ENCODE measurements around the gene TEX48.

Gene TEX48, protein sequence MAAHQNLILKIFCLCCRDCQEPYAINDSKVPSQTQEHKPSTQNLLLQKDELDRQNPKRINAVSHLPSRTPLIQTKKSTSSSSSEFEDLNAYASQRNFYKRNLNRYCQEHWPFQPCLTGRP

DNA sequence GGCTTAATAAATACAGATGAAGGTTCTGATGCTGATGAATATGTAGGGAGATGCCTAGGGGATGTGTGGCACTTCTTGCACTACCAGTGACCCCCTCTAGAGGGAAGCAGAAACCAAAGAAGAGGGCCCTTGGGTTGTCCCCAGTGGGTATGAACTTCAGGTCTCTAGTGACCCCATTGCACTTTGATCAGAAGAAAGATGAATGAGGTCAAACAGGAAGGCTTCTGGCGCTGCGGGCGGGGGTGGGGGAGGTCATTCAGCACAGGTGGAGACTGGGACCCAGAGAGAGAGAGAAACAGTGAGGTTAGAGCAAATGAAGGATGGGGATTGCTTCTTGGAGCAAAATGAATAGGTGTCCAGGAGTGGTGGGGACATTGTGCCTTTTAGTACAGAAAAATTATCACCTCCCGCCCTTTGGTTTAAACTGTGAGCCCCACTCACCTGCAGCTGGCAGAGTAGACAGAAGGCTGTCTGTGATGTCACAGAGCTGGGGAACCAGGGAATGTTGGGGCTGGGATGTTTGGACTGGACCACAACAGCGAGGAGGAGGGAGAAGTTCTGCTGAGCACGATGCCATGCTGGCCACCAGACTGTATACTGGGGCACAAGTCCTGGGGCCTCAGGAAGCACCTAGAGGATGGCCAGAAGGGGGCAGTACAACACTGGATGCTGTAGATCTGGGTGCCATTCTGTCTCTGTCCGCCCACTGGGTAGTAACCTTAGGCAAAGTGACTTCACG, at the start of gene TEX48:
TEX48 (minus strand) TSS at position 599 of the 739 bp plus-strand sequence. CDS start 10,469 bp downstream, outside the sequence.
- peak; percentile 73 to 77 for DNase-seq

DNA sequence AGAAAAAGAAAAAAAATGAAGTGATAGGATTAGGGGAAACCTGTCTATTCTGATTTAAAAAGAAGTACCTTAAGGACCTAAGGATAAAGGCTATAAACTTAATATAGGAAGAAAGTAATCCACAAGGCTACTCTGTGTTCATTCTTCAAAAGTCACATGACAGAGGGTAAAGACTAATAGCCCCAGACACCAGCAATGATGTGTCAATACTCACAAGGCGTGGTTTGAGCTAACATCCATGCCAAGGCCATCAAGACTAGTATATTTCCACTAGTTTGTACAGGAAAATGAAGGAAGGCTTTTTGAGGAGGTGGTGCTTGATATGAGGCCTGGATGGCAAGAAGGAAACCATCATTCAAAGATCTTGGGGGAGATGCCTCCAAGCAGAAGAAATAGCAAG, 49.7 kb upstream of the TEX48 start:
- no peak for DNase-seq

DNA sequence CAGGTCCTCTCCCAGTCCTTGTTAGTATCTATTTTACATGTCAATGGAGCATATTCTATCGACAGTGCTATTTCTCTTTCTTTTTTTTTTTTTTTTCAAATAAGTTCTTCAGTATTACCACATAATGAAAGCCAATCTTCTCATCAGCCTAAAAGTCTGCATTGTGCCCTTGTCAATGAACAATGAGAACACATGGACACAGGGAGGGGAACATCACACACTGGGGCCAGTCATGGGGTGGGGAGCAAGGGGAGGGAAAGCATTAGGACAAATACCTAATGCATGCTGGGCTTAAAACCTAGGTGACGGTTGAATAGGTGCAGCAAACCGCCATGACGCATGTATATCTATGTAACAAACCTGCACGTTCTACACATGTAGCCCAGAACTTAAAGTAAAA, 47.7 kb upstream of the TEX48 start:
- DNase-seq: no peak

- DNase-seq: no peak
Observed at GRCh38 chr9:114725930-114726329, 43.9 kb upstream of the TEX48 start.

GRCh38 chr9:114724744-114725143, 42.8 kb upstream of the TEX48 start:
- no peak for DNase-seq

DNA sequence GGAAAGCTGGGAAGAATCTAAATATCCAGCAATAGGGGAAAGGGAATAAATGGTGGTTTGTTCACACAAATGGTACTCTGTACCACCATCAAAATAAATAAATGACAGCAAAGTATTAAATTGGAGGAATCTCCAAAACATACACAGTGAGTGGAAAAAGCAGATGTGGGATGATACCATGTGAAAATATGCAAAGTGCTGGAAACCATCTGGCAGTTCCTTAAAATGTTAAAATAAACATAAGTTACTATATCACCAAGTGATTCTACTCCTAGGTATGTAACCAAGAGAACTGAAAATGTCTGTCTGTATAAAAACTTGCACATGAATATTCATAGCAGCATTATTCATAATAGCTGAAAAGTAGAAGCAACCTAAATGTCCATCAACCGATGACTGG, 41.9 kb upstream of the TEX48 start:
- no peak for DNase-seq

DNA sequence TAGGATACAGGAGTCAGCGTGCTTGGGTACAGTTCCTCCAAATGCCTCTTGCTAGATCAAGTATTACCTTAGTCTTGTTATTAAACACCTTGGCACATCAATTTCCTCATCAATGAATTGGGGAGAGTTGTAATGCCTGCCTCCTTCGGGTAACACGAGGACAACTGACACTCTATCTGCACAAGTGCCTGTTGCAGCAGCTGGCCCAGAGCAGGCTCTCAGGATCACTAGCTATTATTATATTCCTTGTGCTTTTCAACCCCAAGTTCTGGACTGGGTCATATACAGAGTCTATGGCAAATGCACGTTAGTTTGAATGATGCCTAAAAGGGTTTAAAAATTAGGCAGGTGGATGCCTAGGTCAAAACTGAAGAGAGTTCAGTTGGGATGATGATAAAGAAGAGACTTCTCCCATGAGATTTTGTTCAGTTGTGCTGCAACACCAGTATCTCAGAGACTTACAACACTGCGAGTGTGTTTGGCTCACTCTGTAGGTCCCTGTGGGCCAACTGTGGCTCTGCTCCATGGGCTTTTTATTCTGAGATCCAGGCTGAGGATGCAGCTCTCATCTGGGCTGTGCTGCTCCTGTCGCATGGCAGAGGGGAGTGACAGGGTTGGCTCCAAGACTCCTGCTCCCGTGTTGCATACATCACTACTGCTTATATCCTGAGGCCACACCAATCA, 41.1 kb upstream of the TEX48 start:
- DNase-seq: no peak

GRCh38 chr9:114722081-114722621, 40.2 kb upstream of the TEX48 start:
- DNase-seq: no peak

DNA sequence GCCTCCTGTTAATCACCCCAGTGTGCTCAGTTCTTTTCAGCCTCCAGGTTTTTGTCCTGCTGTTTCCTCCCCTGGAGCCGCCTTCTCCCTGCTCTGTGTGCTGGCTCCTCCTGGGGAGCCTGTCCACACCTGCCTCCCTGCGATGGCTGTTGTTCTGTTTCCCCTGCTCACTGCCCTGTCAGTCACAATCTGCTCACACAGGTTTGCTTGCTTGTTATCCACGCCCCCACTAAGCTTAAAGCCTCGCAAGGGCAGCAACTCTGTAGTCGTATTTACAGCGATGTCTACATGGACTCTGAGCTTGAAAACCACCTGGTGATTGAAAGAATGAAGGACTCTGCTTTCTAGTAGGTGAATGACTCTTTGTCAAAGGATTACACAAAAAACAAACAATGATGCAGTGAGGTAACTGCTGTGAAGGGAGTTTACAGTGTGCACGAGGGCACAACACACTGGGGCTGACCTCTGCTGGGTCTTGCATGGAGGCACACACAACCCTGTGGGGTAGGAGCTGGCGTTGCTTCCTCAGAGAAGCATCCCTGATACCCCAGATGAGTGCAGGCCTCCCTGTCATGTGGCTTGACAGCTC, 39.6 kb upstream of the TEX48 start:
- no peak for DNase-seq

DNA sequence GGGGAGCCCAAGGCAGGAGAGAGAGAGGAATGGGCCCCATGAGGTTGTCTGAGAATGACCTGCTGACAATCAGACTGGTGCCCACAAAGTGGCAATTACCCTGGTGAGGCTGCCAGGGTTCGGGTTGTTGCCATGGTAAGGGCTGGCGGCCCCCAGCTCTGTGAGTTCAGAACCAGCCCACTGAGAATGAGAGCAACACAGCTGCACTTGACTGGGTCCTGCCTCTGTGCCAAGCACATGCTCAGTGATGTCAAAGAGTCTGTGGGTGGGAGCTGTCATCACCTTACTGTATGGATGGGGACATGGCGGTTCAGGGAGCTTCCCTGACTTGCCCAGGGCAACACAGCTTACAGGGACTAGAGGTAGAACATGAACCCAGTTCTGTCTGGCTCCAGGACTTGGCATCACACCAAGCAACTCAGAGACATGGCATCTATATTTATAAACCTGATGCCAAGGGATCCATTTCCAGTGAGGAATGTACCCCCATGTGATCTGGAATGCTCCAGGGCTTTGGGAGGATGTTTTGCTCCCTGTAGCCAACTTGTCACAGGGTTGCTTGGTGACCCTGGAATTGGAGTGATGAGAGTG, 38.2 kb upstream of the TEX48 start:
- peak in 1 of 2 experiments; percentile 7 for DNase-seq

- DNase-seq: no peak
Observed at GRCh38 chr9:114719290-114719689, 37.3 kb upstream of the TEX48 start.

- peak; percentile 78 to 83 for DNase-seq
Observed at GRCh38 chr9:114718801-114719221, 36.8 kb upstream of the TEX48 start.

- no peak for DNase-seq
Observed at GRCh38 chr9:114717908-114718486, 36.0 kb upstream of the TEX48 start.

DNA sequence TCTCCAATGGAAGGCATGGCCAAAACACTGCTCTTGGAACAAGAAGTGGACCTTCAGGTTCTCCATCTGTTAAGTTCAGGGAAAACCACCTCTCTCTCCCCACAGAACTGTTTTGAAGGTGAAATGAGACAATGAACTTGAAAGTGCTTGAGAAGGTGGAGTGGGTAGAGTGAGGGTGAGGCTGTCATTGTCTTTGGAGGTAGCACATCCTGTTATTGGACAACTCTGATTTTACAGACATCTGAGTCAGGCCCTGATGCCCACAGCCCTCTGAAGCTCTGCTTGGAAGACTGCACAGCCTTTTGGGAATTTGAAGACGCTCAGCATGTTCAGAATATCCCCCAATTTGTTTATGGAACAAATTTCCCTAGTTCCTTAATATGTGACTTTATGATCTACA, 27.6 kb upstream of the TEX48 start:
- DNase-seq: no peak

DNA sequence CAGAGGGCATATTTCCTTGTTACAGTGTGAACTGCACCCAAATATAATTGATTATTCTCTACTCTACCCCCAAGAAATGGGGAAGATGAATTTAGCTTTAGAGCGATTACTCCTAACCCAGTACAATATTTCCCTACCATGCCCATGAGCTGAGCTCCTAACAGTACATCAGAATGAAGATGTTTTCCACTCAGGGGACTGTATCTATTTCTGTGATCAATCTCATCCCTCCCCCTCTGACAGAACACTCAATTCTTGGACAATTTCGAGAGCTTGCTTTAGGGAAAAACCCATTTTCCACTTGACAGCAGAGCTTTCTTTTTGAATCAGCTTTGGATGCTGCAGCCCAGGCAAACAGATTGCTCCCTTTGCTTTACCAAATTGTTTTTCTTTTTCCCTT, 24.7 kb upstream of the TEX48 start:
- no peak for DNase-seq

- no peak for DNase-seq
Observed at GRCh38 chr9:114701988-114702387, 20.0 kb upstream of the TEX48 start.

DNA sequence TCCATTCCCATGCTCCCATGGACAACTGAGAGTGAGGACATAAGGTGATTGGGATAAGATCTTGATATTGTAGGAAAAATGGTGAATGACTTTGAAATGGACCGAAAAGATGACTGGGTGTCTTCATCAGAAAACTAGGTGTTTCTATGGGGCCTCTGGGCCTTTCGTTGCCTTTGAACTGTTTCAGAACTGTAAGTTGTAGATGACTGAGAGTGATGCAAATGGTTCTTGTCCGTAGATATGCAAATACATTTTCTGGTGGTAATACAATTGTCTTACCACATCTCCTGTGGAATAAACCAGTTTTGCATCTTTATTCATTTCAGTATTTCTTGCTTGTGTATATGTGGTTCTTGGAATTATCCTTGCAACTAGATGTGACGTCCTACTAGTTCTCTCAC, 16.0 kb upstream of the TEX48 start:
- no peak for DNase-seq

GRCh38 chr9:114696814-114697544, 15.0 kb upstream of the TEX48 start:
- peak in 1 of 2 experiments; percentile 13 for DNase-seq

DNA sequence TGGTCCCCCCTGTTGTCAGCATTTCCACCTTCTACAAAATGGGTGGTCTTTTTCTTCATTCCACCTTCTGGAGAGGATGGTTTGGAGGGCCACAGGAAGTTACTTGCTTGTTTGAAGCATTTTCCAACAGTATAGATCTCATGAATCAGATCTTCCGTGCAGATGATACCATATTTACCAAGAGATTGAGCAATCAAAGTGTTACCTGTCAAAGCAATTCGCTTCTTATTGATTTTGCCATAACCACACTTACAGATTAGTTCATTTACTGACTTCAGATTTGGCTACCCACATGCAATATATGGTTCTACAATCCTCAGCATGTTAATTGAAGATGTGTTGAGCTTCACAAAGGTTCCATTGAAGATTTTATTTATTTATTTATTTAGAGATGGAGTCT, 14.0 kb upstream of the TEX48 start:
- no peak for DNase-seq

DNA sequence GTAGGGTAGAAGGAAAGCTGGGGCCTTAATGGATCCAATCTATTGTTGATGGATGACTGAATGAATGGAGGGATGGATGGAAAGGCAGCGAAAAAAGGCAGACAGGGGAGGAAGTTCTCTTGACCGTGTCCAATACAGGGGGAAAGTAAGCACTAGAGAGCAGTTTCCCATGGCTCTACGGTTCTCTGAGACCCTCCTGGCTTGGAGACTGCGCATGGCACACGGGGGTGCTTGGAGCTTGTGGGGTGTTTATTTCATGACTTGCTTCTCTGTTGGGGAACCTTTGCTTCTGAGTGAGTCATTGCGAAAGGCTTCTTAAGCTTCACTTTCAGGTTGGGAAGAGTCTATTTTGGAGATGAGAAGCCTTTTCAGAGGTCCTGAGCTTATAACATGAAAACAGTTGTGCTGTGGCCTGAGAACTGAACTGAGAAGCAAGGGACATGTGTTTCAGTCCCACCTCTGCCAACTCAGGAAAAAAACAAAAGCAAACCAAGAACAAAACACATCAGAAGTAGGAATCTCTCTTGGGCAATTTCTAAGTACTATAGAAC, 12.8 kb upstream of the TEX48 start:
- no peak for DNase-seq

DNA sequence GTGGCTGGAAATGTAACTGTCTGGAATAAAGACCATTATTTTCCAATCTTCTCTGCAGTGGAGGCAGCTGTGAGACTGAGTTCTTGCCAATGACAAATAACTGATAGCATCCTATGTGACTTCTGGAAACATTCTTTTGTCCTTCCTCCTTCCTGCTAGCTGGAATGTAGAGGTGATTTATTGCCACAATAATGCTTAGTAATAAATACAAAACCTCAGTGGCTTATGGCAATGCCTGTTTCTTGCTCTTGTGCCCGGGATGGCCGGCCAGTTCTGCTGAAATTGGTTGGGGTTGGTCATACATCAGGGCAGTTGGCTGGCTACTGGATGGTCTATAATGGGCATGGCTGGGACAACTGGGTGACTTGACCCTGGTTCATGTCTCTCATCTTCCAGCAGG, 12.2 kb upstream of the TEX48 start:
- DNase-seq: no peak
